ENCODE data around the gene SWT1. TPM values are rescaled to one million over a fixed set of nuclear protein-coding genes. Genes with fewer than 3 reads are reported as not detected.

The SWT1 gene
- total and polyA plus RNA-seq, 2 of the 13 experiments (the other 11 are each of a cell fraction or from before 2014, with no cell fraction given) = 1.7 to 2.5 TPM

DNA sequence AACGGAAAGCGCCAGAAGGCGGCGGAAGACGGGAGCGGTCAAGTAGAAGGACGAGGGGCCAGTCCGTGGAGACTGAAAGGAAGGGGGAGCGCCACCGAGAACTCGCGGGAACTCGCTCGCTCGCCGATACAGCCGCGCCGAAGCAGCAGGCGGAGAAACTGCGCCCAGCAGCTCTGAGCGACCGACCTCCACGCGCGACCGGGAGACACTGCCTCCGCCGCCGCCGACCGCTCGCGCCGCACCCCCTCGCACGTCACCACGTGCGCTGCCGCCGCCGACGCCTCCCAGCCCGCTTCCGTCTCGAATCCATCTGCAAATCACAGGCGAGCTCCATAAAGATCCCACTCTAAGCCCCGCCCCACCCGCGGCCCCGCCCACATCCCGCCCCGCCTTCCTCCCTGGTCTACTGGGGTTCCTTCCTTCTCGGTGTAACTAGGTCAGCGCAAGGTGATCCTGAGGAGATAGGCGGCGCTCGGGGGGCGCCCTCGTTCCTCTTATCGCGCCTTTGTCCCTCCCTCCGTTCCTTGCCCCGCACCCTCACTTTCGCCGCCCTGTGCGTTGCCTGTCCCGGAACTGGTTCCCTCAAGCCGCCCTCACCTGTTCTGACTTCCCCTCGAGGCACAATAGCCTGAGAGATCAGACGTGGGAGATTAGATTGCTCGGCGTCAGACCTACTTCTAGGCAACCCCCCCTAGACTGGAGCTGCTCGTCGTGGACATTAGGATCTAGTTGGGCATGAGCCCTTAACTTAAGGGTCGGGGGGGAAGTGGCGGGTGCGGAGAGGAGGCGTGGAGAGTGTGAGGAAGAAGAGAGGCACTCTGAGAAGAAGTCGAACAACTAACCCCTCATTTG lies 160.3 kb downstream of the SWT1 start, which contains the start of gene IVNS1ABP (continued):
- TF ChIP-seq, protein P1, sequence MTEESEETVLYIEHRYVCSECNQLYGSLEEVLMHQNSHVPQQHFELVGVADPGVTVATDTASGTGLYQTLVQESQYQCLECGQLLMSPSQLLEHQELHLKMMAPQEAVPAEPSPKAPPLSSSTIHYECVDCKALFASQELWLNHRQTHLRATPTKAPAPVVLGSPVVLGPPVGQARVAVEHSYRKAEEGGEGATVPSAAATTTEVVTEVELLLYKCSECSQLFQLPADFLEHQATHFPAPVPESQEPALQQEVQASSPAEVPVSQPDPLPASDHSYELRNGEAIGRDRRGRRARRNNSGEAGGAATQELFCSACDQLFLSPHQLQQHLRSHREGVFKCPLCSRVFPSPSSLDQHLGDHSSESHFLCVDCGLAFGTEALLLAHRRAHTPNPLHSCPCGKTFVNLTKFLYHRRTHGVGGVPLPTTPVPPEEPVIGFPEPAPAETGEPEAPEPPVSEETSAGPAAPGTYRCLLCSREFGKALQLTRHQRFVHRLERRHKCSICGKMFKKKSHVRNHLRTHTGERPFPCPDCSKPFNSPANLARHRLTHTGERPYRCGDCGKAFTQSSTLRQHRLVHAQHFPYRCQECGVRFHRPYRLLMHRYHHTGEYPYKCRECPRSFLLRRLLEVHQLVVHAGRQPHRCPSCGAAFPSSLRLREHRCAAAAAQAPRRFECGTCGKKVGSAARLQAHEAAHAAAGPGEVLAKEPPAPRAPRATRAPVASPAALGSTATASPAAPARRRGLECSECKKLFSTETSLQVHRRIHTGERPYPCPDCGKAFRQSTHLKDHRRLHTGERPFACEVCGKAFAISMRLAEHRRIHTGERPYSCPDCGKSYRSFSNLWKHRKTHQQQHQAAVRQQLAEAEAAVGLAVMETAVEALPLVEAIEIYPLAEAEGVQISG (CRISPR knock-in tag; IDR thresholded peaks at IDR 0.05) = peak; percentile 74
- TF ChIP-seq REL (CRISPR knock-in tag; conservative IDR thresholded peaks at IDR 0.05) = no peak
- TF ChIP-seq ZNF224 (CRISPR knock-in tag; IDR thresholded peaks at IDR 0.05) = no peak
- TF ChIP-seq ZSCAN12 (CRISPR knock-in tag; IDR thresholded peaks at IDR 0.05) = no peak
- TF ChIP-seq, protein P2, sequence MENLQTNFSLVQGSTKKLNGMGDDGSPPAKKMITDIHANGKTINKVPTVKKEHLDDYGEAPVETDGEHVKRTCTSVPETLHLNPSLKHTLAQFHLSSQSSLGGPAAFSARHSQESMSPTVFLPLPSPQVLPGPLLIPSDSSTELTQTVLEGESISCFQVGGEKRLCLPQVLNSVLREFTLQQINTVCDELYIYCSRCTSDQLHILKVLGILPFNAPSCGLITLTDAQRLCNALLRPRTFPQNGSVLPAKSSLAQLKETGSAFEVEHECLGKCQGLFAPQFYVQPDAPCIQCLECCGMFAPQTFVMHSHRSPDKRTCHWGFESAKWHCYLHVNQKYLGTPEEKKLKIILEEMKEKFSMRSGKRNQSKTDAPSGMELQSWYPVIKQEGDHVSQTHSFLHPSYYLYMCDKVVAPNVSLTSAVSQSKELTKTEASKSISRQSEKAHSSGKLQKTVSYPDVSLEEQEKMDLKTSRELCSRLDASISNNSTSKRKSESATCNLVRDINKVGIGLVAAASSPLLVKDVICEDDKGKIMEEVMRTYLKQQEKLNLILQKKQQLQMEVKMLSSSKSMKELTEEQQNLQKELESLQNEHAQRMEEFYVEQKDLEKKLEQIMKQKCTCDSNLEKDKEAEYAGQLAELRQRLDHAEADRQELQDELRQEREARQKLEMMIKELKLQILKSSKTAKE (CRISPR knock-in tag; IDR thresholded peaks at IDR 0.05; ENCODE audit: borderline replicate concordance) = peak; percentile 55
- TF ChIP-seq, protein P3, sequence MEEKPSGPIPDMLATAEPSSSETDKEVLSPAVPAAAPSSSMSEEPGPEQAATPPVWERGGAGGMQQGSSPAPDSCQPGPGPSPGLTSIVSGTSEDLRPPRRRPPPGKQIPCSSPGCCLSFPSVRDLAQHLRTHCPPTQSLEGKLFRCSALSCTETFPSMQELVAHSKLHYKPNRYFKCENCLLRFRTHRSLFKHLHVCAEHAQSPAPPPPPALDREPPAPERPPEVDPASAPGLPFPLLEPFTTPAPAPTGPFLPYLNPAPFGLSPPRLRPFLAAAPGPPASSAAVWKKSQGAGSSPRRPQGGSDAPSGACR (CRISPR knock-in tag; IDR thresholded peaks at IDR 0.05) = 0 out of 2 replicates have a peak, but pooled peaks have one; percentile 11
- no peak for TF ChIP-seq ZBTB8A (CRISPR knock-in tag; IDR thresholded peaks at IDR 0.05; ENCODE audit: borderline replicate concordance, low read depth)
- TF ChIP-seq, protein P4, sequence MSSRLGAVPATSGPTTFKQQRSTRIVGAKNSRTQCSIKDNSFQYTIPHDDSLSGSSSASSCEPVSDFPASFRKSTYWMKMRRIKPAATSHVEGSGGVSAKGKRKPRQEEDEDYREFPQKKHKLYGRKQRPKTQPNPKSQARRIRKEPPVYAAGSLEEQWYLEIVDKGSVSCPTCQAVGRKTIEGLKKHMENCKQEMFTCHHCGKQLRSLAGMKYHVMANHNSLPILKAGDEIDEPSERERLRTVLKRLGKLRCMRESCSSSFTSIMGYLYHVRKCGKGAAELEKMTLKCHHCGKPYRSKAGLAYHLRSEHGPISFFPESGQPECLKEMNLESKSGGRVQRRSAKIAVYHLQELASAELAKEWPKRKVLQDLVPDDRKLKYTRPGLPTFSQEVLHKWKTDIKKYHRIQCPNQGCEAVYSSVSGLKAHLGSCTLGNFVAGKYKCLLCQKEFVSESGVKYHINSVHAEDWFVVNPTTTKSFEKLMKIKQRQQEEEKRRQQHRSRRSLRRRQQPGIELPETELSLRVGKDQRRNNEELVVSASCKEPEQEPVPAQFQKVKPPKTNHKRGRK (CRISPR knock-in tag; IDR thresholded peaks at IDR 0.05) = 0 out of 2 replicates have a peak, but pooled peaks have one; percentile 49
- TF ChIP-seq KDM1A (CRISPR knock-in tag; IDR thresholded peaks at IDR 0.05) = no peak
- TF ChIP-seq, protein P5, sequence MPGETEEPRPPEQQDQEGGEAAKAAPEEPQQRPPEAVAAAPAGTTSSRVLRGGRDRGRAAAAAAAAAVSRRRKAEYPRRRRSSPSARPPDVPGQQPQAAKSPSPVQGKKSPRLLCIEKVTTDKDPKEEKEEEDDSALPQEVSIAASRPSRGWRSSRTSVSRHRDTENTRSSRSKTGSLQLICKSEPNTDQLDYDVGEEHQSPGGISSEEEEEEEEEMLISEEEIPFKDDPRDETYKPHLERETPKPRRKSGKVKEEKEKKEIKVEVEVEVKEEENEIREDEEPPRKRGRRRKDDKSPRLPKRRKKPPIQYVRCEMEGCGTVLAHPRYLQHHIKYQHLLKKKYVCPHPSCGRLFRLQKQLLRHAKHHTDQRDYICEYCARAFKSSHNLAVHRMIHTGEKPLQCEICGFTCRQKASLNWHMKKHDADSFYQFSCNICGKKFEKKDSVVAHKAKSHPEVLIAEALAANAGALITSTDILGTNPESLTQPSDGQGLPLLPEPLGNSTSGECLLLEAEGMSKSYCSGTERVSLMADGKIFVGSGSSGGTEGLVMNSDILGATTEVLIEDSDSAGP (CRISPR knock-in tag; IDR thresholded peaks at IDR 0.05; ENCODE audit: borderline replicate concordance) = peak; percentile 88
- TF ChIP-seq, protein P6, sequence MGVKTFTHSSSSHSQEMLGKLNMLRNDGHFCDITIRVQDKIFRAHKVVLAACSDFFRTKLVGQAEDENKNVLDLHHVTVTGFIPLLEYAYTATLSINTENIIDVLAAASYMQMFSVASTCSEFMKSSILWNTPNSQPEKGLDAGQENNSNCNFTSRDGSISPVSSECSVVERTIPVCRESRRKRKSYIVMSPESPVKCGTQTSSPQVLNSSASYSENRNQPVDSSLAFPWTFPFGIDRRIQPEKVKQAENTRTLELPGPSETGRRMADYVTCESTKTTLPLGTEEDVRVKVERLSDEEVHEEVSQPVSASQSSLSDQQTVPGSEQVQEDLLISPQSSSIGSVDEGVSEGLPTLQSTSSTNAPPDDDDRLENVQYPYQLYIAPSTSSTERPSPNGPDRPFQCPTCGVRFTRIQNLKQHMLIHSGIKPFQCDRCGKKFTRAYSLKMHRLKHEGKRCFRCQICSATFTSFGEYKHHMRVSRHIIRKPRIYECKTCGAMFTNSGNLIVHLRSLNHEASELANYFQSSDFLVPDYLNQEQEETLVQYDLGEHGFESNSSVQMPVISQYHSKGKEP (CRISPR knock-in tag; IDR thresholded peaks at IDR 0.05) = no peak; the same call in 1 of the 2 replicates
- TF ChIP-seq ZC3H13 (CRISPR knock-in tag; IDR thresholded peaks at IDR 0.05) = peak; percentile 76; the same call in 1 of the 2 replicates
- no peak for TF ChIP-seq NCOR1 (IDR thresholded peaks at IDR 0.05; ENCODE audit: borderline replicate concordance, low read length)

Data from HepG2 (cell line).